Suprapubic skin (tissue), 3 donors: ENCODE measurements around the gene RPL36.

Source experiments
- POLR2A ChIP-seq, 2 donors: fragments of 450-650 bp; IDR thresholded peaks; one replicate each; pipeline ENCODE4 v1.6.1; 2017; ENCODE audit warnings: antibody characterized with exemption in 2 of 2, mild to moderate bottlenecking in 2 of 2, moderate library complexity in 2 of 2
- TF ChIP-seq, protein P1 (sequence below), 2 donors: fragments of 200-600 bp in 1 of 2; fragments of 450-650 bp in 1 of 2; sonication (generic) in 1 of 2; IDR thresholded peaks; one replicate each; pipeline ENCODE4 v1.5.1; 2016 to 2019; ENCODE audit warnings: antibody characterized with exemption in 2 of 2, mild to moderate bottlenecking in 1 of 2, moderate library complexity in 1 of 2

DNA sequence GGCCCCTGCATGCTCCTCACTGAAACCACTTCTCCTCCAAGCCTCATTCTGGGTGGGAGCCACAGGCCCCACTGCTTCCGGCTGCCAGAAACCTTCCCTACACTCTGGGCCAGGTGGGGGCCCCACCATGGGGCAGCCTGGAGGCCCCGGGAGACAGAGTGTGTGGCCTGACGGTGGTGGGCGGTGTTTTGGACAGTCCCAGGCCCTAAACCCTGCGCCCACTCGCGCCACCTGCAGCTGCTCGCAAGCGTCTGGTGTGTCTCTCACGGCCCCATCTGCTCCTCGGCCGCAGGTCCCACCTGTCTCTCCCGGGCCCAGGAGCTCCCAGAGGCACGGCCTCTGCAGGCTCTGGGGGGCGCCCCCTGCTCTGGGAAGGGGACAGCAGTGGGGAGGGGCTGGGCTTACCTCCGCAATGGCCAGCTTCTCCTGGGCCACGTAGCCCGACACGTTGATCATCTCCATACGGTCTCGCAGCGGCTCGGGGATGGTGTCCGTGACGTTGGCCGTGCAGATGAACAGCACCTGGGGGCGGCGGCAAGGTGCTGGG, 5.6 kb downstream of the RPL36 start:
- TF ChIP-seq, protein P1, sequence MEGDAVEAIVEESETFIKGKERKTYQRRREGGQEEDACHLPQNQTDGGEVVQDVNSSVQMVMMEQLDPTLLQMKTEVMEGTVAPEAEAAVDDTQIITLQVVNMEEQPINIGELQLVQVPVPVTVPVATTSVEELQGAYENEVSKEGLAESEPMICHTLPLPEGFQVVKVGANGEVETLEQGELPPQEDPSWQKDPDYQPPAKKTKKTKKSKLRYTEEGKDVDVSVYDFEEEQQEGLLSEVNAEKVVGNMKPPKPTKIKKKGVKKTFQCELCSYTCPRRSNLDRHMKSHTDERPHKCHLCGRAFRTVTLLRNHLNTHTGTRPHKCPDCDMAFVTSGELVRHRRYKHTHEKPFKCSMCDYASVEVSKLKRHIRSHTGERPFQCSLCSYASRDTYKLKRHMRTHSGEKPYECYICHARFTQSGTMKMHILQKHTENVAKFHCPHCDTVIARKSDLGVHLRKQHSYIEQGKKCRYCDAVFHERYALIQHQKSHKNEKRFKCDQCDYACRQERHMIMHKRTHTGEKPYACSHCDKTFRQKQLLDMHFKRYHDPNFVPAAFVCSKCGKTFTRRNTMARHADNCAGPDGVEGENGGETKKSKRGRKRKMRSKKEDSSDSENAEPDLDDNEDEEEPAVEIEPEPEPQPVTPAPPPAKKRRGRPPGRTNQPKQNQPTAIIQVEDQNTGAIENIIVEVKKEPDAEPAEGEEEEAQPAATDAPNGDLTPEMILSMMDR (IDR thresholded peaks at IDR 0.05), result no peak
- TF ChIP-seq POLR2A (IDR thresholded peaks at IDR 0.05), result no peak
